Sigmoid colon (tissue), 7 donors: ENCODE results near the gene KRTAP12-3. TPM values are rescaled to one million over a fixed set of nuclear protein-coding genes. Genes with fewer than 3 reads are reported as not detected.
"Not testable (repeated sequence)": the region's sequence is repeated elsewhere in the genome, so short reads cannot be mapped to it uniquely, and the experiment has no call there.

Source experiments
- DNase-seq: peaks from one replicate; pipeline ENCODE4 v3.0.0-alpha.2; 2019
- H3K27ac ChIP-seq, 4 donors: fragments of 200-600 bp; sonication (generic); one replicate each; pipeline ENCODE4 v1.5.1; 2016 to 2019; ENCODE audit warnings: mild to moderate bottlenecking in 1 of 4
- H3K27me3 ChIP-seq, 3 donors: fragments of 200-600 bp; sonication (generic); one replicate each; pipeline ENCODE4 v1.5.1; 2019; ENCODE audit warnings: mild to moderate bottlenecking in 1 of 3
- H3K36me3 ChIP-seq, 4 donors: fragments of 200-600 bp; sonication (generic); one replicate each; pipeline ENCODE4 v1.5.1; 2016 to 2019
- H3K4me1 ChIP-seq, 4 donors: fragments of 200-600 bp; sonication (generic); one replicate each; pipeline ENCODE4 v1.5.1; 2017 to 2019
- H3K4me3 ChIP-seq, 4 donors: fragments of 200-600 bp; sonication (generic); one replicate each; pipeline ENCODE4 v1.5.1; 2017 to 2019; ENCODE audit warnings: mild to moderate bottlenecking in 2 of 4, moderate library complexity in 1 of 4
- H3K9me3 ChIP-seq, 4 donors: fragments of 200-600 bp in 3 of 4; sonication (generic) in 3 of 4; one replicate each; pipeline versions ENCODE4 v1.5.1 to v1.6.1; 2013 to 2019
- CTCF ChIP-seq, 4 experiments: fragments of 450-650 bp in 3 of 4; fragments of 200-600 bp in 1 of 4; IDR thresholded peaks; one replicate each; pipeline ENCODE4 v1.5.1; 2016 to 2019; ENCODE audit warnings: antibody characterized with exemption in 4 of 4, mild to moderate bottlenecking in 3 of 4, moderate library complexity in 2 of 4
- EP300 ChIP-seq, 4 donors: sonication (generic); formaldehyde crosslinking; IDR thresholded peaks; one replicate each; pipeline ENCODE4 v1.6.1; 2017; ENCODE audit warnings: antibody characterized with exemption in 4 of 4
- POLR2A ChIP-seq, 2 donors: fragments of 450-650 bp; IDR thresholded peaks; one replicate each; pipeline ENCODE4 v1.6.1; 2016; ENCODE audit warnings: antibody characterized with exemption in 2 of 2, mild to moderate bottlenecking in 2 of 2, moderate library complexity in 2 of 2
- POLR2AphosphoS5 ChIP-seq, 4 donors: sonication (generic); formaldehyde crosslinking; IDR thresholded peaks; one replicate each; pipeline ENCODE4 v1.6.1; 2017; ENCODE audit warnings: antibody characterized with exemption in 4 of 4
- WGBS, 2 donors: extraction: QIAGEN DNeasy Blood & Tissue Kit; methylation state at CpG; one replicate each; pipeline ENCODE4 v1.1.7; 2013; 5-methylcytosine and 5-hydroxymethylcytosine counted together
- intact Hi-C: fragments of 100-400 bp; cut with DNase I; formaldehyde crosslinking; loops from one replicate; pipeline ENCODE4 v1.15.1; 2023
- polyA plus RNA-seq, 3 donors: library from polyadenylated mRNA; stranded (reverse); fragments of 200-250 nt; gene quantifications; one replicate each; pipeline ENCODE4 v1.2.3, GENCODE V29; 2013
- total RNA-seq, 4 donors: library from RNA; depleted of rRNA; stranded (reverse); fragments of >200 nt; gene quantifications; one replicate each; pipeline ENCODE4 v1.1.0, GENCODE V29; 2016
- donor health status: healthy with polysubstance abuse.
- donor health status: Bipolar disorder and iron deficiency.
- donor health status: healthy.

KRTAP12-3 gene
- total and polyA plus RNA-seq, 7 donors, result not detected

DNA sequence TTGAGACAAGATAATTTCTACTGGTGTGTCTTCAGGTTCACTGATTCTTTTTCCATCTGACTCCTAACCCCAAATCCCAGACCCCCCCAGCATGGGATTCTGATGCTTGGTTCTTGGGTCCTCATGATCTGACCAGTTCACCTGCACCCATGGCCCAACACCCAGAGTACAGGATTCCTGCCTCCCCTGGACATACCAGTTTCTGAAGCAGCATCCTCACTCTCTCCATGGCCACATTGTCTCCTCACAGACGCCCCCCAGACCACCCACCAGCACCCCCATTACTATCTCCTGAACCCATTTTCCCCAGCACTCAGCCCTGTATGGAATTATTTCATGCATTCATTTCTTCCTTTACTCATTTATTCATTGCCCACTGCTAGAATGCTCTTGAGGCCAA is 864 bp upstream of the KRTAP12-3 start:
- TF ChIP-seq POLR2A (IDR thresholded peaks at IDR 0.05) (no peak), CTCF (IDR thresholded peaks at IDR 0.05) (no peak), EP300 (IDR thresholded peaks at IDR 0.05) (no peak), POLR2AphosphoS5 (IDR thresholded peaks at IDR 0.05) (no peak)
- H3K27ac ChIP-seq, result no peak overlapping the region
- peaks cover 0 to 4% (median 3%) of the 10 kb centered on the region in 4 donors for H3K9me3 ChIP-seq
- H3K27me3 ChIP-seq, result peaks cover 0 to 22% (median 5%) of the 10 kb centered on the region in 3 donors
- 27 to 67% methylated on average over 1 of the region's 1 CpG for WGBS, 2 donors
- DNase-seq, result no peak
- no peak overlapping the region for H3K4me3 ChIP-seq
- no peaks in the 10 kb centered on the region for H3K36me3 ChIP-seq
- H3K4me1 ChIP-seq, result no peaks in the 10 kb centered on the region
- intact Hi-C loops, result no loop called here

DNA sequence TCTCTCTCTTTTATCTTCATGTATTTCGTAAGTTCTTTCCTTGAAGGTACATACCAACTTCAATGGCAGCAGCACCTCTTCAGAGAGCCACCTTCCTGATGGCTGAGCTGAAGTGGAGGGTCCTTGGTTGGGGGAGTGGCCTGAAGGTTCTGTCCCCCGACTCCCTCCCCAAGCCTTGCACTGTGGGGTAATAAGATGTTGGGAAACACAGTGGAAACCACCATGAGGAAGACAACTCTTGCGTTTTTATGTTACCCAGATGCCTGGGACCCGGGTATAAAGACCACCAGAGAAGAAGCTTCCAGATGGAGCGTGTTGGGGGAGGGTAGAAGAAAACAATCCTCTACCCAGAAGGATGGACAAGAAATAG is 794 bp downstream of the KRTAP12-3 start:
- TF ChIP-seq EP300 (IDR thresholded peaks at IDR 0.05) (no peak), POLR2A (IDR thresholded peaks at IDR 0.05) (no peak), CTCF (IDR thresholded peaks at IDR 0.05) (no peak)
- no peaks in the 10 kb centered on the region for H3K4me1 ChIP-seq
- peaks cover 0 to 4% (median 3%) of the 10 kb centered on the region in 4 donors for H3K9me3 ChIP-seq
- H3K27me3 ChIP-seq, result peaks cover 0 to 22% (median 5%) of the 10 kb centered on the region in 3 donors
- H3K27ac ChIP-seq, result no peak overlapping the region
- WGBS, 2 donors, result 82 to 83% methylated on average over 5 of the region's 5 CpGs
- no peak overlapping the region for H3K4me3 ChIP-seq
- intact Hi-C loops, result no loop called here
- no peak for DNase-seq
- H3K36me3 ChIP-seq, result no peaks in the 10 kb centered on the region

GRCh38 chr21:44658913-44659595 is 1.3 kb downstream of the KRTAP12-3 start:
- no peak overlapping the region for H3K27ac ChIP-seq
- H3K4me3 ChIP-seq, result no peak overlapping the region
- TF ChIP-seq POLR2A (IDR thresholded peaks at IDR 0.05) (no peak), POLR2AphosphoS5 (IDR thresholded peaks at IDR 0.05) (no peak), CTCF (IDR thresholded peaks at IDR 0.05) (no peak)
- no peaks in the 10 kb centered on the region for H3K36me3 ChIP-seq
- intact Hi-C loops, result no loop called here
- no peaks in the 10 kb centered on the region for H3K4me1 ChIP-seq
- H3K27me3 ChIP-seq, result peaks cover 0 to 22% (median 5%) of the 10 kb centered on the region in 3 donors
- no peak for DNase-seq
- 54 to 56% methylated on average over 11 of the region's 11 CpGs for WGBS, 2 donors
- peaks cover 0 to 4% (median 3%) of the 10 kb centered on the region in 4 donors for H3K9me3 ChIP-seq

- H3K4me1 ChIP-seq, DNase-seq, H3K27ac ChIP-seq, H3K9me3 ChIP-seq, intact Hi-C loops, H3K4me3 ChIP-seq, H3K36me3 ChIP-seq: not testable (repeated sequence)
- WGBS, 2 donors, result 52 to 59% methylated on average over 7 of the region's 7 CpGs
- peaks cover 0 to 22% (median 5%) of the 10 kb centered on the region in 3 donors for H3K27me3 ChIP-seq
These were observed 3.8 kb downstream of the KRTAP12-3 start for GRCh38 chr21:44661567-44661966.

DNA sequence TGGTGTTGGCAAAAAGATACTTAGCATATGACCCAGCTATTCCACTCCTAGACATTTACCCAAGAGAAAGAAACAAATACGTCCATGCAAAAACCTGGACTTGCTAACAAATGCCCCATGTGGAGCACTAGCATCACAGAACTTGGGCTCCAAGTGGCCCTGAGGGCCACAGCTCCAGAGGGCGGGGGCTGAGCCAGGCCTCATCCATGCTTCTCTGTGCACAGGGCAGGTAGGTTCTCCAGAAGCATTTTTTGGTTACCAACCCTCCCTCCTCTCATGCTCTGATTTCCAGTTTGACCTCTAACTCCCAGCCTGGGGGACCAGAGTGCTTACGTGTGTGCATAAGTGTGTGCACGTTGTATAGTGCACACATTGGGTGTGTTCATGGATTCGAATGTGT is 7.0 kb downstream of the KRTAP12-3 start:
- DNase-seq, result no peak
- 88 to 89% methylated on average over 5 of the region's 5 CpGs for WGBS, 2 donors
- intact Hi-C loops, result no loop called here
- Histone ChIP-seq H3K36me3 (no peaks in the 10 kb centered on the region), H3K4me3 (no peak overlapping the region), H3K27ac (no peak overlapping the region), H3K4me1 (no peaks in the 10 kb centered on the region), H3K9me3 (no peaks in the 10 kb centered on the region), H3K27me3 (no peaks in the 10 kb centered on the region)
- no peak for TF ChIP-seq POLR2AphosphoS5 (IDR thresholded peaks at IDR 0.05)
